ENCODE results near the gene ELMO3. TPM values are rescaled to one million over a fixed set of nuclear protein-coding genes. Genes with fewer than 3 reads are reported as not detected.

ELMO3 gene
- total RNA-seq, 4 donors from 2014 or later: 30.1 to 35.9 (median 32.9) TPM

DNA sequence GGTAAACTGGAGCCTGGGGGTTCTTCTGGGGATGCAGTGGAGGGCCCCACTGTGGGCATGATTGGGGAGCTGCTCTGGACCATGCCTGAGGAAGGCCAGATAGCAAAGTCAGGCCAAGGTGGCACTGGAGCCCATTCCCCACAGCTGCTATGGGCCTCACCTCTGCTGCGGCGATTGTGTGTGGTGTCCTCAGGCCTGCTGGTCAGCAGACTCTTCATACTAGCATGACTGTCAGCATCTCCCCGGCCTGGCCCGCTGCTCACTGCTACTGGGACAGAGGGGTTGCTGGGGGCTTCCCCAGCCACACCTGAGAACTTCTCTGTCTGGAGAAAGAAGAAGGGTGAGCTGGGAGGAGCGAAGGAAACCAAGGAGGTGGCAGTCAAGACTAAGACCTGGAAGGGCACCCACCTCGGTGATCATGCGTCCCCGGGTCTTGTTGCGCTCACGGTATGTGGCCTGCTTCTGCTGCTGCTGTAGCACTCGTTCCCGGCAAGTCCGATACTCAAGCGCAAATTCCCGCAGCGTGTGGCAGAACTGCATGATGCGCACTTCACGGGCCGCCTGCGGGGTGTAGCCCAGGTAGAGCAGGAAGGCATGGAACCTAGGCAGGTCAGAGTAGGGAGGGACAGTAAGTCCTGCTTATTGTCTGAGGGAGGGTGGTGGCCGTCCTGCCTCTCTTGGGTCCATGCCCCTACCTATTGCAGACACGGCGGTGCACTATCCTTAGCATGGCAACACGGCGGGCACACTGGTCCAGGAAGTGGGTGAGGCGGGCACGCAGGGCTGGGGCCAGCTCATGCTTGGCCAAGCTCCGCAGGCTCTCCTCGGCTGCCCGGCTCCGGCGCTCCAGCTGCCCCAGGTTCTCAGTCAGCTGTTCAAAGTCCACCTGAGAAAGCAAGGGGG, 31.2 kb downstream of the ELMO3 start:
- H3K4me1 ChIP-seq: peaks cover 14 to 34% (median 18%) of the 10 kb centered on the region in 3 donors
- no peaks in the 10 kb centered on the region for H3K9me3 ChIP-seq
- no peak overlapping the region for H3K4me3 ChIP-seq
- TF ChIP-seq POLR2A (IDR thresholded peaks at IDR 0.05): no peak
- TF ChIP-seq, protein P1, sequence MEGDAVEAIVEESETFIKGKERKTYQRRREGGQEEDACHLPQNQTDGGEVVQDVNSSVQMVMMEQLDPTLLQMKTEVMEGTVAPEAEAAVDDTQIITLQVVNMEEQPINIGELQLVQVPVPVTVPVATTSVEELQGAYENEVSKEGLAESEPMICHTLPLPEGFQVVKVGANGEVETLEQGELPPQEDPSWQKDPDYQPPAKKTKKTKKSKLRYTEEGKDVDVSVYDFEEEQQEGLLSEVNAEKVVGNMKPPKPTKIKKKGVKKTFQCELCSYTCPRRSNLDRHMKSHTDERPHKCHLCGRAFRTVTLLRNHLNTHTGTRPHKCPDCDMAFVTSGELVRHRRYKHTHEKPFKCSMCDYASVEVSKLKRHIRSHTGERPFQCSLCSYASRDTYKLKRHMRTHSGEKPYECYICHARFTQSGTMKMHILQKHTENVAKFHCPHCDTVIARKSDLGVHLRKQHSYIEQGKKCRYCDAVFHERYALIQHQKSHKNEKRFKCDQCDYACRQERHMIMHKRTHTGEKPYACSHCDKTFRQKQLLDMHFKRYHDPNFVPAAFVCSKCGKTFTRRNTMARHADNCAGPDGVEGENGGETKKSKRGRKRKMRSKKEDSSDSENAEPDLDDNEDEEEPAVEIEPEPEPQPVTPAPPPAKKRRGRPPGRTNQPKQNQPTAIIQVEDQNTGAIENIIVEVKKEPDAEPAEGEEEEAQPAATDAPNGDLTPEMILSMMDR (IDR thresholded peaks at IDR 0.05): no peak
- H3K27me3 ChIP-seq: no peaks in the 10 kb centered on the region
- no peak for DNase-seq
- WGBS, 2 donors: 91 to 95% methylated on average over 3 to 17 of the region's 32 CpGs
- H3K27ac ChIP-seq: no peak overlapping the region
- intact Hi-C loops (cut with DNase I): no loop called here
- peaks cover 25 to 70% (median 30%) of the 10 kb centered on the region in 3 donors for H3K36me3 ChIP-seq

DNA sequence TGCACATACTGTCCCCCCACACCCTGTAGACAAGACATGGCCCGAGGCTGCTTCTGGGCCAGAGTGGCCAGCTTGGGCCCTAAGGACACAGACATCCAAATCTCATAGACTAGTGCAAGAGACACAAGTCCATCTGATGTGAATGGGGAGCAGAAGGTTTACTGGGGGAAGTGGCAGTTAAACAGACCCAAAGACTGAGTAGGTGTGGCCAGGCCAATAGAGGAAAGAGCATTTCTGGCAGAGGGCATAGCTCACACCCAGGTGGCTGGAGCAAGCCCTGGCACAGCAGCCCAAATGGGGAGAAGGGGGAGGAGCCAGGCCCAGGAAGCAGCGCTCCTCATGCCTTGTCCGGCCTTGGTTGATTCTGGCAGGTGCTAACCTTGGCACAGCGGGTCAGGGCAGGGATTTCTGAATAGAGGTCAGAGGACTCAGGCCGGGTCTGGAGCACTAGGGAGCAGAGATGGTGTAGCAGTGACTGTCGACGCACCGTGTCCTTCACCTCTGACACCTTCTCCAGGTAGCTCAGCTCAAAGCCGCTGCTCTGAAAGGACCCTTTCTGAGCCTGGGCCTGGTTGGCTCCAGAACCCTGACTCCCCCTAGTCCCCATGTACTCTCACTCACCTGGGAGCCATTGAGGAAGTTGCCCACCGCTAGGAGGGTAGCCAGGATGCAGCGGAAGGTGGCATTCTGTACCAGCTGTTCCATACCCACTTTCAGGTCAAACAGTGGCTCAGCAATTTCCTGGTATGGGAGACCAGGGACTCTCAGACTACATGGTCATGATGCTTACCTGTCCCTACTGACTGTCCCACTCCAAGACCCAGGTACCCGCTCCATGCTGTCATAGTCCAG, 32.1 kb downstream of the ELMO3 start:
- H3K4me1 ChIP-seq: peaks cover 11 to 30% (median 12%) of the 10 kb centered on the region in 3 donors
- no peaks in the 10 kb centered on the region for H3K9me3 ChIP-seq
- intact Hi-C loops (cut with DNase I): no loop called here
- H3K36me3 ChIP-seq: peaks cover 25 to 79% (median 36%) of the 10 kb centered on the region in 3 donors
- H3K27ac ChIP-seq: no peak overlapping the region
- TF ChIP-seq, protein P1 (IDR thresholded peaks at IDR 0.05): no peak
- TF ChIP-seq POLR2A (IDR thresholded peaks at IDR 0.05): no peak
- no peak overlapping the region for H3K4me3 ChIP-seq
- no peak for DNase-seq
- WGBS, 2 donors: 83 to 93% methylated on average over 7 of the region's 12 CpGs
- H3K27me3 ChIP-seq: no peaks in the 10 kb centered on the region

DNA sequence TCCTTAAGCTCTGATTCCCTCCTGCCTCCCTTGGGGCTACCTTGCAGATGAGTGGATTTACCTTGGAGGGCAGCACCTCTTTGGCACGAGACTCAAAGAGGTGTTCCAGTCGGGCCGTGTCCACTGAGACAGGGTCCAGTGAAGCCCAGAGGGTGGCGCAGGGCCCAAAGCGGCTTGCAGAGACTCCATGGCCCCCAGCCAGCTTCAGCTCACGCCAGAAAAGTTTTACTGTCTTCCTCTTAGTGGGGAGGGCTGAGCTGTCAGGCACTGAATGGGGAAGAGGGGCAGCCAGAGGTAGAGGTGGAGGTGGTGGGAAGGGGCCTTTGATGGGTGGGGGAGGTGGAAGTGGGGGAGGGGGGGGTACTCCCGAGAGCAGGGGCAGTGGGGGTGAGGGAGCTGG, 34.7 kb downstream of the ELMO3 start:
- Histone ChIP-seq H3K27me3 (no peaks in the 10 kb centered on the region), H3K9me3 (no peaks in the 10 kb centered on the region), H3K36me3 (peaks cover 39 to 98% (median 50%) of the 10 kb centered on the region in 3 donors), H3K4me1 (peaks cover 0 to 10% (median 0%) of the 10 kb centered on the region in 3 donors), H3K4me3 (no peak overlapping the region), H3K27ac (no peak overlapping the region)
- intact Hi-C loops (cut with DNase I): no loop called here
- TF ChIP-seq, protein P1 (IDR thresholded peaks at IDR 0.05): no peak
- no peak for TF ChIP-seq POLR2A (IDR thresholded peaks at IDR 0.05)
- no CpG with 5 or more reads among the region's 7 CpGs for WGBS, 2 donors
- no peak for DNase-seq

DNA sequence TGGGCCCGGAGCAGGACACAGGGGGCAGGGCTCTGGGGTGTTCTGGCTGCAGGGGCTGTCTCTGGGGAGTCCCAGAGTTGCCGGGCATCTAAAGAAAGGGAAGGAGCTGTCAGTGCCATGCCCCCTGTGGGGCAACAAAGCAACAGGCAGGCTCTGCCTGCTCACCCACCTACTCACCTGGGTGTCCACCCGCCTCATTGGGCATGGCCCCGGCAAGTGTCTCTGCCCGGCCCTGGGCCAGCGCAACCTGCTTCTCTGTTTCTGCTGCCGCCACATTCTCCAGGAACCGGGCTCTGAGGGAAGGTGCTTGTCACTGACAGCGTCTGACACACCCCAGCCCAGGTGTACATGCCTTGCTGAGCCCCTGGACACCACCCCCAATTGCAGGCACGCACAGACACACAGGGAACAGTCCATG, 35.3 kb downstream of the ELMO3 start:
- no peak overlapping the region for H3K4me3 ChIP-seq
- DNase-seq: no peak
- H3K27me3 ChIP-seq: no peaks in the 10 kb centered on the region
- H3K9me3 ChIP-seq: no peaks in the 10 kb centered on the region
- H3K27ac ChIP-seq: no peak overlapping the region
- WGBS, 2 donors: 94% methylated on average over 7 of the region's 10 CpGs; no CpG with 5 or more reads in 1 of the 2 donors
- H3K36me3 ChIP-seq: peaks cover 33 to 98% (median 48%) of the 10 kb centered on the region in 3 donors
- intact Hi-C loops (cut with DNase I): no loop called here
- H3K4me1 ChIP-seq: peaks cover 0 to 6% (median 0%) of the 10 kb centered on the region in 3 donors
- TF ChIP-seq, protein P1 (IDR thresholded peaks at IDR 0.05): no peak
- no peak for TF ChIP-seq POLR2A (IDR thresholded peaks at IDR 0.05)

All from esophagus squamous epithelium (tissue), 5 donors.